Breast epithelium (tissue), 4 donors: ENCODE data around the gene EFNA4. TPM values are rescaled to one million over a fixed set of nuclear protein-coding genes. Genes with fewer than 3 reads are reported as not detected.

Experiments
- DNase-seq, 2 donors: peaks; one replicate each; pipeline ENCODE4 v3.0.0-alpha.2; 2019; ENCODE audit warnings: low spot score in 2 of 2
- H3K27ac ChIP-seq, 2 donors: fragments of 200-600 bp; sonication (generic) in 1 of 2; one replicate each; pipeline ENCODE4 v1.5.1; 2016 to 2019; ENCODE audit warnings: mild to moderate bottlenecking in 1 of 2
- H3K27me3 ChIP-seq, 2 donors: fragments of 200-600 bp; sonication (generic) in 1 of 2; one replicate each; pipeline versions ENCODE4 v1.5.1 to v1.6.0; 2017 to 2019; ENCODE audit warnings: control low read depth in 1 of 2, mild to moderate bottlenecking in 1 of 2
- H3K36me3 ChIP-seq: fragments of 200-600 bp; one replicate; pipeline ENCODE4 v1.5.1; 2019
- H3K4me1 ChIP-seq, 2 donors: fragments of 200-600 bp; sonication (generic); one replicate each; pipeline ENCODE4 v1.5.1; 2016 to 2019; ENCODE audit warnings: control low read depth in 1 of 2
- H3K4me3 ChIP-seq, 3 donors: fragments of 200-600 bp; sonication (generic); 1 replicate in 2 of 3; 2 replicates in 1 of 3; pipeline ENCODE4 v1.5.1; 2016 to 2019; ENCODE audit warnings: mild to moderate bottlenecking in 3 of 3, moderate library complexity in 2 of 3
- H3K9me3 ChIP-seq, 2 donors: fragments of 200-600 bp; sonication (generic) in 1 of 2; one replicate each; pipeline ENCODE4 v1.5.1; 2016 to 2019; ENCODE audit warnings: control low read depth in 1 of 2
- POLR2A ChIP-seq: fragments of 450-650 bp; IDR thresholded peaks from one replicate; pipeline ENCODE4 v1.6.1; 2016; ENCODE audit warnings: antibody characterized with exemption, mild to moderate bottlenecking, moderate library complexity
- POLR2AphosphoS5 ChIP-seq, 3 donors: sonication (generic); formaldehyde crosslinking; IDR thresholded peaks; one replicate each; pipeline ENCODE4 v1.6.1; 2017; ENCODE audit warnings: antibody characterized with exemption in 3 of 3
- intact Hi-C: fragments of 100-400 bp; cut with DNase I; formaldehyde crosslinking; loops from one replicate; pipeline ENCODE4 v1.15.1; 2023; ENCODE audit warnings: low total_unique reads
- total RNA-seq, 3 donors: library from RNA; depleted of rRNA; stranded (reverse); fragments of >200 nt; gene quantifications; one replicate each; pipeline ENCODE4 v1.1.0, GENCODE V29; 2016
- TF ChIP-seq, protein P1 (sequence below), 3 donors: fragments of 450-650 bp; IDR thresholded peaks; one replicate each; pipeline ENCODE4 v1.5.1; 2016 to 2017; ENCODE audit warnings: antibody characterized with exemption in 3 of 3, mild to moderate bottlenecking in 3 of 3, moderate library complexity in 3 of 3

The EFNA4 gene
- total RNA-seq: 10 to 100 TPM in 2 of 3 donors, 1 to 10 TPM in 1; 4.8 to 26.6 (median 23.9) TPM

- no peaks in the 10 kb centered on the region for H3K9me3 ChIP-seq
- H3K27ac ChIP-seq: peak within 1 kb of the TSS; percentile 85 to 92
- peak within 1 kb of the TSS; percentile 68 to 90 (median 81) for H3K4me3 ChIP-seq
- intact Hi-C loops: loop anchor here (10.0 kb wide), 1 partner anchor 109 kb away; the partner anchor contains the start of gene PBXIP1
- peaks cover 14 to 15% of the 10 kb centered on the region in 2 donors for H3K4me1 ChIP-seq
- no peaks in the 10 kb centered on the region for H3K36me3 ChIP-seq
- peak; percentile 82 to 89 for DNase-seq
- peak in 2 of 3 donors; percentile 13 to 47 for TF ChIP-seq POLR2AphosphoS5 (IDR thresholded peaks at IDR 0.05)
- TF ChIP-seq, protein P1, sequence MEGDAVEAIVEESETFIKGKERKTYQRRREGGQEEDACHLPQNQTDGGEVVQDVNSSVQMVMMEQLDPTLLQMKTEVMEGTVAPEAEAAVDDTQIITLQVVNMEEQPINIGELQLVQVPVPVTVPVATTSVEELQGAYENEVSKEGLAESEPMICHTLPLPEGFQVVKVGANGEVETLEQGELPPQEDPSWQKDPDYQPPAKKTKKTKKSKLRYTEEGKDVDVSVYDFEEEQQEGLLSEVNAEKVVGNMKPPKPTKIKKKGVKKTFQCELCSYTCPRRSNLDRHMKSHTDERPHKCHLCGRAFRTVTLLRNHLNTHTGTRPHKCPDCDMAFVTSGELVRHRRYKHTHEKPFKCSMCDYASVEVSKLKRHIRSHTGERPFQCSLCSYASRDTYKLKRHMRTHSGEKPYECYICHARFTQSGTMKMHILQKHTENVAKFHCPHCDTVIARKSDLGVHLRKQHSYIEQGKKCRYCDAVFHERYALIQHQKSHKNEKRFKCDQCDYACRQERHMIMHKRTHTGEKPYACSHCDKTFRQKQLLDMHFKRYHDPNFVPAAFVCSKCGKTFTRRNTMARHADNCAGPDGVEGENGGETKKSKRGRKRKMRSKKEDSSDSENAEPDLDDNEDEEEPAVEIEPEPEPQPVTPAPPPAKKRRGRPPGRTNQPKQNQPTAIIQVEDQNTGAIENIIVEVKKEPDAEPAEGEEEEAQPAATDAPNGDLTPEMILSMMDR (IDR thresholded peaks at IDR 0.05): no peak
- H3K27me3 ChIP-seq: no peaks in the 10 kb centered on the region
Measured at GRCh38 chr1:155063550-155064110, at the start of gene EFNA4. TSS of gene EFNA4 (plus strand) at chr1:155063740. CDS start at chr1:155063824, 84 bp downstream.

- Histone ChIP-seq H3K27me3 (no peaks in the 10 kb centered on the region), H3K36me3 (no peaks in the 10 kb centered on the region), H3K9me3 (no peaks in the 10 kb centered on the region), H3K4me1 (peaks cover 22 to 28% of the 10 kb centered on the region in 2 donors), H3K27ac (peak overlapping the region; percentile 91 to 92), H3K4me3 (no peak overlapping the region)
- TF ChIP-seq, protein P1 (IDR thresholded peaks at IDR 0.05): no peak
- TF ChIP-seq POLR2AphosphoS5 (IDR thresholded peaks at IDR 0.05) (no peak), POLR2A (no peak)
- DNase-seq: no peak
- intact Hi-C loops: loop anchor here (5.0 kb wide), 1 partner anchor 37 kb away; the partner anchor contains the start of gene ADAM15
Measured at GRCh38 chr1:155014709-155015508, 48.6 kb upstream of the EFNA4 start.

DNA sequence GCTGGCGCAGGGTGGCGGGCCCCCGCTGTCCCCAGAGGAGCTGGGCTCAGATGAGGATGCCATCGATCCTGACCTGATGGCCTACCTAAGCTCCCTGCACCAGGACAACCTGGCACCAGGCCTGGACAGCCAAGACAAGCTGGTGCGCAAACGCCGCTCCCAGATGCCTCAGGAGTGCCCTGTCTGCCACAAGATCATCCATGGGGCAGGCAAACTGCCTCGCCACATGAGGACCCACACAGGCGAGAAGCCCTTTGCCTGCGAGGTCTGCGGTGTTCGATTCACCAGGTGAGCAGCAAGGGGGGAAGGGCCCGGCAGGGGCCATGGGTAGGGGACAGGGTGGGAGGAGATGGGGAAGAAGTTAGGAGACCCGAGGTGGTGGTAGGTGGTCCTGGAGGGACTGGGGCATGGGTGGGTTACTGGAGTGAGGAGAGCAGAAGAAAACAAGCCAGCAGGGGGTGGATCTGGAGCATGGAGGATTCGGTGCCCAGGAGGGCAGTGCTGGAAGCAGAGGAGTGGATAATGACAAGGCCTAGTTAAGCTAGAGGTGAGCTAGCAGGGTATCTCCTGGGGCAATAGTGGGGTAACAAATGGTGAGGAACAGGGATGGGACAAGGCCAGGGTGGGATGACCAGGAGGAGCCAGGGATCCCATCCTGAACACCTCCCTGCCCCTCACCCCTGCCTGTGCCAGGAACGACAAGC lies 47.9 kb upstream of the EFNA4 start:
- no peak for TF ChIP-seq POLR2A
- TF ChIP-seq POLR2AphosphoS5 (IDR thresholded peaks at IDR 0.05): no peak
- TF ChIP-seq, protein P1 (IDR thresholded peaks at IDR 0.05): no peak
- no peak overlapping the region for H3K4me3 ChIP-seq
- H3K36me3 ChIP-seq: no peaks in the 10 kb centered on the region
- H3K27me3 ChIP-seq: no peaks in the 10 kb centered on the region
- peak overlapping the region; percentile 91 to 92 for H3K27ac ChIP-seq
- H3K9me3 ChIP-seq: no peaks in the 10 kb centered on the region
- intact Hi-C loops: loop anchor here (5.0 kb wide), 1 partner anchor 37 kb away; the partner anchor contains the start of gene ADAM15
- DNase-seq: no peak
- H3K4me1 ChIP-seq: peaks cover 14 to 28% of the 10 kb centered on the region in 2 donors

DNA sequence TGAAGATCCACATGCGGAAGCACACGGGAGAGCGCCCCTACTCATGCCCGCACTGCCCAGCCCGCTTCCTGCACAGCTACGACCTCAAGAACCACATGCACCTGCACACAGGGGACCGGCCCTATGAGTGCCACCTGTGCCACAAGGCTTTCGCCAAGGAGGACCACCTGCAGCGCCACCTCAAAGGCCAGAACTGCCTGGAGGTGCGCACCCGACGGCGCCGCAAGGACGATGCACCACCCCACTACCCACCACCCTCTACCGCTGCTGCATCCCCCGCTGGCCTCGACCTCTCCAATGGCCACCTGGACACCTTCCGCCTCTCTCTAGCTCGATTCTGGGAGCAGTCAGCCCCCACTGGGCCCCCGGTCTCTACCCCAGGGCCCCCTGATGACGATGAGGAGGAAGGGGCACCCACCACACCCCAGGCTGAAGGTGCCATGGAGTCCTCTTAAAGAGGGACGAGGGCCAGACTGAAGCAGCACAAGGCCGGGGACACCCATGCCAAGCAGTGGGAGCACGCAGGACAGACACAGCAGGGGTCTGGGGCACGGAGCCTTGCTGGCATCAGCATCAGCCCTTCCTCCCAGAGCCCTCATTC lies 47.2 kb upstream of the EFNA4 start:
- peak overlapping the region; percentile 91 to 92 for H3K27ac ChIP-seq
- intact Hi-C loops: loop anchor here (5.0 kb wide), 1 partner anchor 36 kb away; the partner anchor contains the start of gene ADAM15
- DNase-seq: no peak

More for the DNA sequence above, 47.2 kb upstream of the EFNA4 start:
- Histone ChIP-seq H3K4me3 (peak overlapping the region in 1 of 3 donors; percentile 59), H3K9me3 (no peaks in the 10 kb centered on the region), H3K4me1 (peaks cover 8 to 21% of the 10 kb centered on the region in 2 donors), H3K27me3 (no peaks in the 10 kb centered on the region), H3K36me3 (no peaks in the 10 kb centered on the region)
- TF ChIP-seq POLR2AphosphoS5 (IDR thresholded peaks at IDR 0.05): no peak
